K562 (cell line): Measurements from ENCODE around the gene RNF187. TPM values are rescaled to one million over a fixed set of nuclear protein-coding genes. Genes with fewer than 3 reads are reported as not detected.

Experiments
- CBX3 ChIP-seq, 2 experiments: IDR thresholded peaks; 1 replicate in 1 of 2; 2 replicates in 1 of 2; pipeline ENCODE4 v1.6.1; 2012; ENCODE audit warnings: inconsistent platforms in 2 of 2, low read length in 2 of 2, borderline replicate concordance in 1 of 2, control low read depth in 1 of 2
- COPS2 ChIP-seq: fragments of 450-650 bp; conservative IDR thresholded peaks from 2 replicates; pipeline ENCODE4 v1.6.1; 2016; ENCODE audit warnings: mild to moderate bottlenecking, moderate library complexity
- GATAD2A ChIP-seq: fragments of 450-650 bp; IDR thresholded peaks from 2 replicates; pipeline ENCODE4 v1.6.1; 2017
- GATAD2B ChIP-seq: fragments of 450-650 bp; IDR thresholded peaks from 2 replicates; pipeline ENCODE4 v1.6.1; 2017; ENCODE audit warnings: mild to moderate bottlenecking, borderline replicate concordance
- HIVEP1 ChIP-seq: fragments of 250-450 bp; sonication (Bioruptor Pico); IDR thresholded peaks from 2 replicates; pipeline ENCODE4 v1.4.0; 2020; ENCODE audit warnings: mild to moderate bottlenecking
- HMG20B ChIP-seq: fragments of 250-450 bp; sonication (Bioruptor Pico); IDR thresholded peaks from 2 replicates; pipeline ENCODE4 v1.5.0; 2021; ENCODE audit warnings: mild to moderate bottlenecking
- LEF1 ChIP-seq: fragments of 450-650 bp; IDR thresholded peaks from 2 replicates; pipeline ENCODE4 v1.6.1; 2016; ENCODE audit warnings: mild to moderate bottlenecking
- MAFK ChIP-seq: IDR thresholded peaks from 2 replicates; pipeline ENCODE4 v1.6.1; 2011; ENCODE audit warnings: low read length, improper control_type of control experiment
- NBN ChIP-seq: fragments of 450-650 bp; IDR thresholded peaks from 2 replicates; pipeline ENCODE4 v1.6.1; 2016; ENCODE audit warnings: low read depth, mild to moderate bottlenecking
- NCOA1 ChIP-seq: fragments of 450-650 bp; IDR thresholded peaks from 2 replicates; pipeline ENCODE4 v1.6.1; 2016; ENCODE audit warnings: low read depth
- NFRKB ChIP-seq: fragments of 450-650 bp; IDR thresholded peaks from 2 replicates; pipeline ENCODE4 v1.6.1; 2016; ENCODE audit warnings: low read depth
- PCBP2 ChIP-seq: fragments of 200-400 bp; formaldehyde crosslinking; IDR thresholded peaks from 2 replicates; pipeline ENCODE4 v1.6.1; 2018; ENCODE audit warnings: low read length, low read depth, mild to moderate bottlenecking, moderate library complexity; ENCODE audit not compliant: poor library complexity, severe bottlenecking
- PML ChIP-seq: IDR thresholded peaks from 2 replicates; pipeline ENCODE4 v1.6.1; 2012; ENCODE audit warnings: low read length, inconsistent platforms
- RBM22 ChIP-seq: fragments of 200-400 bp; formaldehyde crosslinking; IDR thresholded peaks from 2 replicates; pipeline ENCODE4 v1.6.1; 2018; ENCODE audit warnings: low read length, low read depth; ENCODE audit not compliant: poor library complexity, severe bottlenecking
- TCF7 ChIP-seq: sonication (generic); IDR thresholded peaks from 2 replicates; pipeline ENCODE4 v1.6.1; 2016; ENCODE audit warnings: antibody characterized with exemption, borderline replicate concordance
- ZKSCAN1 ChIP-seq: fragments of 150-350 bp; IDR thresholded peaks from 2 replicates; pipeline ENCODE4 v1.6.1; 2016; ENCODE audit warnings: low read depth, low read length
- ZNF24 ChIP-seq: fragments of 450-650 bp; IDR thresholded peaks from 2 replicates; pipeline ENCODE4 v1.6.1; 2016
- ZNF717 ChIP-seq: fragments of 250-450 bp; sonication (Bioruptor Pico); IDR thresholded peaks from 2 replicates; pipeline ENCODE4 v1.5.0; 2021
- polyA plus RNA-seq, 8 experiments: library from polyadenylated mRNA; depleted of rRNA in 4 of 8; stranded (reverse) in 5 of 8; unstranded in 3 of 8; fragments of >200 nt; fragmentation: Nextera tagmentation in 2 of 8; fragmentation: Illumina TruSeq in 1 of 8; extraction: Ambion mirVana in 2 of 8; extraction: Trizol in 1 of 8; gene quantifications; 2 replicates each; pipeline versions ENCODE4 v1.2.1 to v1.2.3, GENCODE V29; 2011 to 2014; ENCODE audit warnings: inconsistent platforms in 1 of 8, missing spikeins in 1 of 8
- total RNA-seq, 7 experiments: library from RNA; depleted of rRNA in 6 of 7; stranded (reverse); fragments of >200 nt in 6 of 7; fragmentation: Illumina TruSeq in 2 of 7; extraction: Trizol in 2 of 7; gene quantifications; 2 replicates each; pipeline versions ENCODE4 v1.2.1 to v1.2.3, GENCODE V29; 2011 to 2021; ENCODE audit warnings: low replicate concordance in 1 of 7
- TF ChIP-seq, protein P1 (sequence below), 2 experiments: fragments of 450-650 bp; IDR thresholded peaks; 2 replicates each; pipeline ENCODE4 v1.6.1; 2018; ENCODE audit warnings: mild to moderate bottlenecking in 2 of 2, low read depth in 1 of 2; ENCODE audit not compliant: partially characterized antibody in 2 of 2
- TF ChIP-seq, protein P2 (sequence below): fragments of 450-650 bp; IDR thresholded peaks from 2 replicates; pipeline ENCODE4 v1.7.0; 2016; ENCODE audit warnings: borderline replicate concordance
- TF ChIP-seq, protein P3 (sequence below): fragments of 250-450 bp; sonication (Bioruptor Pico); IDR thresholded peaks from 2 replicates; pipeline ENCODE4 v1.8.0; 2021; ENCODE audit warnings: mild to moderate bottlenecking, moderate library complexity

Gene RNF187
- total and polyA plus RNA-seq, 9 of the 15 experiments (the other 6 are each of a cell fraction or from before 2014, with no cell fraction given): 2.3 to 119 (median 41.9) TPM

DNA sequence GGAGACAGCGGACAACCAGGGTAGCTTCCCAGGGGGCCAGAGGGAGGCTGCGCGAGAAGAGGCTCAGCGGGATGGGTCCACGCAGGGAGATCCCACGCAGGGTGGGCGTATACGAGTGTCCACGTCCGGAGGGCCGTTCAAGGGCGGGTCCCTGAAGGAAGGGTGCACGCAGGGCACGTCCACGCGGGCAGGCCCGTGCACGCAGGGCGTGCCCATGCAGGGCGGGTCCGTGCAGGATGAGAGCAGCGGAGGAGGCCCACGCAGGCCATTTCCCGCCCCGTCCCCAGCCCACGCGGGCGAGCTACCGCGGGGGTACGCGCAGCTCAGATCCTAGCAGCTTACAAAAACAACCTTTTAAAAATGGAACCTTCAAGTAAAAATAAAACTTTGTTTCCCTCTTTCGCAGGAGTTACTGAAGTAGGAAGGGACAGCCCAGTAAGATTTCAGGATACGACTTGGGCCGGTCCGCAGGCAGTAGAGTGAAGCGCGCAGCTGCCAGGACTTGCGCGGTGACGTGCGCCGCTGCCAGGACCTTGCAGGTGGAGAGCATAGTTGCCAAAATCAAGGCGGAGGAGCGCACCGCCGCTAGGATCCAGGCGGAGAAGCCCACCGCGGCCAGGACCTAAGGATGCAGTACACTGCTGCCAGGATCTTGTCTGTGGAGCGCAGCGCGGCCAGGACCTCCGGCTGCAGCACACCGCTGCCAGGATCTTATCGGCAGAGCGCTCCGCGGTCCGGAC is 416 bp upstream of the RNF187 start (continued):
- TF ChIP-seq, protein P1, sequence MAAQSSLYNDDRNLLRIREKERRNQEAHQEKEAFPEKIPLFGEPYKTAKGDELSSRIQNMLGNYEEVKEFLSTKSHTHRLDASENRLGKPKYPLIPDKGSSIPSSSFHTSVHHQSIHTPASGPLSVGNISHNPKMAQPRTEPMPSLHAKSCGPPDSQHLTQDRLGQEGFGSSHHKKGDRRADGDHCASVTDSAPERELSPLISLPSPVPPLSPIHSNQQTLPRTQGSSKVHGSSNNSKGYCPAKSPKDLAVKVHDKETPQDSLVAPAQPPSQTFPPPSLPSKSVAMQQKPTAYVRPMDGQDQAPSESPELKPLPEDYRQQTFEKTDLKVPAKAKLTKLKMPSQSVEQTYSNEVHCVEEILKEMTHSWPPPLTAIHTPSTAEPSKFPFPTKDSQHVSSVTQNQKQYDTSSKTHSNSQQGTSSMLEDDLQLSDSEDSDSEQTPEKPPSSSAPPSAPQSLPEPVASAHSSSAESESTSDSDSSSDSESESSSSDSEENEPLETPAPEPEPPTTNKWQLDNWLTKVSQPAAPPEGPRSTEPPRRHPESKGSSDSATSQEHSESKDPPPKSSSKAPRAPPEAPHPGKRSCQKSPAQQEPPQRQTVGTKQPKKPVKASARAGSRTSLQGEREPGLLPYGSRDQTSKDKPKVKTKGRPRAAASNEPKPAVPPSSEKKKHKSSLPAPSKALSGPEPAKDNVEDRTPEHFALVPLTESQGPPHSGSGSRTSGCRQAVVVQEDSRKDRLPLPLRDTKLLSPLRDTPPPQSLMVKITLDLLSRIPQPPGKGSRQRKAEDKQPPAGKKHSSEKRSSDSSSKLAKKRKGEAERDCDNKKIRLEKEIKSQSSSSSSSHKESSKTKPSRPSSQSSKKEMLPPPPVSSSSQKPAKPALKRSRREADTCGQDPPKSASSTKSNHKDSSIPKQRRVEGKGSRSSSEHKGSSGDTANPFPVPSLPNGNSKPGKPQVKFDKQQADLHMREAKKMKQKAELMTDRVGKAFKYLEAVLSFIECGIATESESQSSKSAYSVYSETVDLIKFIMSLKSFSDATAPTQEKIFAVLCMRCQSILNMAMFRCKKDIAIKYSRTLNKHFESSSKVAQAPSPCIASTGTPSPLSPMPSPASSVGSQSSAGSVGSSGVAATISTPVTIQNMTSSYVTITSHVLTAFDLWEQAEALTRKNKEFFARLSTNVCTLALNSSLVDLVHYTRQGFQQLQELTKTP (IDR thresholded peaks at IDR 0.05; ENCODE audit: low read depth in 1 of 2, partially characterized antibody in 2 of 2): peak in 1 of 2 experiments; percentile 99
- TF ChIP-seq, protein P2, sequence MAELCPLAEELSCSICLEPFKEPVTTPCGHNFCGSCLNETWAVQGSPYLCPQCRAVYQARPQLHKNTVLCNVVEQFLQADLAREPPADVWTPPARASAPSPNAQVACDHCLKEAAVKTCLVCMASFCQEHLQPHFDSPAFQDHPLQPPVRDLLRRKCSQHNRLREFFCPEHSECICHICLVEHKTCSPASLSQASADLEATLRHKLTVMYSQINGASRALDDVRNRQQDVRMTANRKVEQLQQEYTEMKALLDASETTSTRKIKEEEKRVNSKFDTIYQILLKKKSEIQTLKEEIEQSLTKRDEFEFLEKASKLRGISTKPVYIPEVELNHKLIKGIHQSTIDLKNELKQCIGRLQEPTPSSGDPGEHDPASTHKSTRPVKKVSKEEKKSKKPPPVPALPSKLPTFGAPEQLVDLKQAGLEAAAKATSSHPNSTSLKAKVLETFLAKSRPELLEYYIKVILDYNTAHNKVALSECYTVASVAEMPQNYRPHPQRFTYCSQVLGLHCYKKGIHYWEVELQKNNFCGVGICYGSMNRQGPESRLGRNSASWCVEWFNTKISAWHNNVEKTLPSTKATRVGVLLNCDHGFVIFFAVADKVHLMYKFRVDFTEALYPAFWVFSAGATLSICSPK: no peak
- TF ChIP-seq HMG20B (CRISPR knock-in tag) (no peak), NBN (peak; percentile 88), GATAD2B (peak; percentile 100), PML (peak; percentile 35), TCF7 (peak; percentile 89; the same call in 1 of the 2 replicates), PCBP2 (no peak), CBX3 (IDR thresholded peaks at IDR 0.05; ENCODE audit: borderline replicate concordance in 1 of 2, low read length in 2 of 2) (peak in 1 of 2 experiments; percentile 88; a peak in 2 of 3 replicates), ZNF24 (no peak), LEF1 (peak; percentile 56), RBM22 (peak; percentile 17), COPS2 (no peak), ZNF717 (CRISPR knock-in tag) (peak; percentile 35; the same call in 1 of the 2 replicates), HIVEP1 (CRISPR knock-in tag) (no peak), NCOA1 (peak; percentile 38; the same call in 1 of the 2 replicates), GATAD2A (peak; percentile 100), NFRKB (peak; percentile 46), ZKSCAN1 (no peak), MAFK (0 out of 2 replicates have a peak, but pooled peaks have one; percentile 11)
- TF ChIP-seq, protein P3, sequence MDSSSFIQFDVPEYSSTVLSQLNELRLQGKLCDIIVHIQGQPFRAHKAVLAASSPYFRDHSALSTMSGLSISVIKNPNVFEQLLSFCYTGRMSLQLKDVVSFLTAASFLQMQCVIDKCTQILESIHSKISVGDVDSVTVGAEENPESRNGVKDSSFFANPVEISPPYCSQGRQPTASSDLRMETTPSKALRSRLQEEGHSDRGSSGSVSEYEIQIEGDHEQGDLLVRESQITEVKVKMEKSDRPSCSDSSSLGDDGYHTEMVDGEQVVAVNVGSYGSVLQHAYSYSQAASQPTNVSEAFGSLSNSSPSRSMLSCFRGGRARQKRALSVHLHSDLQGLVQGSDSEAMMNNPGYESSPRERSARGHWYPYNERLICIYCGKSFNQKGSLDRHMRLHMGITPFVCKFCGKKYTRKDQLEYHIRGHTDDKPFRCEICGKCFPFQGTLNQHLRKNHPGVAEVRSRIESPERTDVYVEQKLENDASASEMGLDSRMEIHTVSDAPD: 0 out of 2 replicates have a peak, but pooled peaks have one; percentile 13
